Fibroblast of pulmonary artery (primary cell): Measurements from ENCODE around the gene NCOA5.
A peak's percentile ranks its signal among the peaks of the same experiment; 100 is the strongest.

Source experiments
- DNase-seq: peaks from one replicate; pipeline ENCODE4 v3.0.0-alpha.2; 2010; ENCODE audit warnings: low read depth
- H3K4me3 ChIP-seq: replicated peaks from 2 replicates; pipeline ENCODE4 v1.5.1; 2011; ENCODE audit warnings: low read depth, mild to moderate bottlenecking, control low read depth, low read length, moderate library complexity
- TF ChIP-seq, protein P1 (sequence below): IDR thresholded peaks from 2 replicates; pipeline ENCODE4 v1.5.1; 2011; ENCODE audit warnings: mild to moderate bottlenecking, control low read depth, low read length, inconsistent platforms; ENCODE audit errors: missing control alignments

NCOA5 gene

DNA sequence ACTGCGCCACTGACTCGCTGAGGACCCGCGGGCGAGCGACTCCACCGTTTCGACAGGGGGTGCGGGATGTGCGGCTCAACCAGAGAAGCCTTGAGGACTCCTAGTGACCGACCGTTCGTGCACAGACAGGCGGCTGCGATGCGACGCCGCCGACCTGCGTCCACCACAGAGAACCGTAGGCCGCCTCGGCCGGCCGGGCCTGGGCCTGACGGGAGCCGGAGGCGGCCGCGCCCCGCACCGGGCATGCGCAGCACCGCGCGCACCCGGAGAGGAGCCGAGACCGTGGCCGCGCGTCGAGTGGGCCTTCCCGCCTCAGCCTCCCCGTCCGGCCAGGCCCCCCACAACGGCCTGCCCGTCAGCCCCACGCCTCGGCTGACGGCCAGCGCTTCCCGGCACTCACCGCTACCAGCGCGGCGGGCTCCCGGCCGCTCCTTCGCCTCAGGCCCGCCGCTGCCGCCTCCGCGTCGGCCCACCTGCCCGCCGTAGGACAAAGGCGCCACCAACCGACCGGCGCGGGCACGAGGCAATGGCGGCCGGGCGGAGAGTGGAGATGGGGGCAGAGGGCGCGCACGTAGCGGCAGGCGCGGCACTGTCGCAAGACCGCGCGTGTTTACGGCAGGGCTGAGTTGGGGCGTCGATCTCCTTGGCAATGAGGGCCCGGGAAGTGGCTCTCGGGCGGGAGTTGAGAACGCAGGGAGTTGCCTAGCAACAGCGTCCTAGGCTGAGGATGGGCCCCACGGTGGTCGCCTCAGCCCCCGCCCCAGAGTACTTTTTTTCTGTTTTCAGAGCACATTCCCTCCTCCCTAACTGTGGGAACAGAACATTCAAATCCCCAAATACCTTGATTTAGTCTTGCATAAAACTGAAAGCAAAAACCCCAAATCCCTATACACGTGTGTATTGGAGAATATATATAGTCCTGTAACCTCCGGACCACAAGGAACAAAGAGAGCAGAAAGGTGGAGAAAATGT is at the start of gene NCOA5:
Gene NCOA5, minus strand, starts transcription at position 546 of the 972 bp plus-strand sequence. CDS start 10,538 bp downstream, outside the sequence.
- H3K4me3 ChIP-seq = peak within 1 kb of the TSS; percentile 87
- DNase-seq = peak; percentile 97
- TF ChIP-seq, protein P1, sequence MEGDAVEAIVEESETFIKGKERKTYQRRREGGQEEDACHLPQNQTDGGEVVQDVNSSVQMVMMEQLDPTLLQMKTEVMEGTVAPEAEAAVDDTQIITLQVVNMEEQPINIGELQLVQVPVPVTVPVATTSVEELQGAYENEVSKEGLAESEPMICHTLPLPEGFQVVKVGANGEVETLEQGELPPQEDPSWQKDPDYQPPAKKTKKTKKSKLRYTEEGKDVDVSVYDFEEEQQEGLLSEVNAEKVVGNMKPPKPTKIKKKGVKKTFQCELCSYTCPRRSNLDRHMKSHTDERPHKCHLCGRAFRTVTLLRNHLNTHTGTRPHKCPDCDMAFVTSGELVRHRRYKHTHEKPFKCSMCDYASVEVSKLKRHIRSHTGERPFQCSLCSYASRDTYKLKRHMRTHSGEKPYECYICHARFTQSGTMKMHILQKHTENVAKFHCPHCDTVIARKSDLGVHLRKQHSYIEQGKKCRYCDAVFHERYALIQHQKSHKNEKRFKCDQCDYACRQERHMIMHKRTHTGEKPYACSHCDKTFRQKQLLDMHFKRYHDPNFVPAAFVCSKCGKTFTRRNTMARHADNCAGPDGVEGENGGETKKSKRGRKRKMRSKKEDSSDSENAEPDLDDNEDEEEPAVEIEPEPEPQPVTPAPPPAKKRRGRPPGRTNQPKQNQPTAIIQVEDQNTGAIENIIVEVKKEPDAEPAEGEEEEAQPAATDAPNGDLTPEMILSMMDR = no peak

DNA sequence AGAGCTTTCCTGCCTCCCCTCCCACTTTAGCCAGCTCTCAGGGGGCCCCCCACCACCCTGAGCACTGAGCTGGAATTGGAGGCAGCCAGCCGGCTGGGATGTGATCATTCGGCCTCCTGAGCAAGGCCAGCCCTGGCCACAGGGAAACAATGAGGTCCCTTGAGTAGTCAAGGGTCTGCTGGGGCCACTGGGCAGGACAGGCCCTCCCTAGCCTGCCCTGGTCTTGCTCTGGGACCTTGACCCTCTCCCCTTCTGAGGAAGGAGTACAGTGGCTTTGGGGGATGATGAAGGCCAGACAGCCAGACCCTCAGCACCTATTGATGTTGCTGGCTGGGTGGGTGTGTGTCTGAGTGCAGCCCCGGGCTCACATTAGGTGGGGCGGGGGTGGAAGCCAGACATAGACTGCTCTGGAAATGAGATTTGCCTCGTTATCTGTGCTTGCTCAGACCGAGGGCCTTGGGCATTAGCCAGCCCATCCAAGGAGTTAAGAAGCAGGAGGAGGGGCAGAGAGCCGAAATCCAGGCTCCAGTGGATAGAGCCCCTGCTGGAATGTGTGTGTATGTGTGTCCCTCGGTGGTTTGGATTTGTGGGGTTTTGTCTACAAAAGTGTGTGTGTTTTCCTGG is 49.6 kb upstream of the NCOA5 start:
- TF ChIP-seq, protein P1 = no peak
- no peak for DNase-seq
- no peak overlapping the region for H3K4me3 ChIP-seq

DNA sequence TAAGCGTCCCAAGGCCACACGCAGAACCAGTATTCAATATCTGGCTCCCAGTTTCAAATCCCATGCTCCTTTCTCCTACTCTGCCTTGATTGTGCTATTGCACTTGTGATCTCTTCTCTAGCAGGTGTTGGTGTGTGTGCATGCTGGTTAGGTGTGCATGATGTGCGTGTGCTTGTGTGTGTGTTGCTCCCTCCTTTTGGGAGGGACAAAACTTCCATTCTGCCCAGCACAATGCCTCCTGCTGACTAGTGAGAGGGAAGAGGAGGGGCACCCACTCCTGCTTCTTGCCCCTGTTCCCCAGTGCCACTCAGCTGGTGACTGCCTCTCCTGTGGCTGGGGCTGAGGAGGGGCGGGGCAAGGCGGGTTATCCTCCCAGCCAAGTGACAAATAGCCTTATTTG is 48.1 kb upstream of the NCOA5 start:
- TF ChIP-seq, protein P1 = no peak
- DNase-seq = no peak
- no peak overlapping the region for H3K4me3 ChIP-seq

DNA sequence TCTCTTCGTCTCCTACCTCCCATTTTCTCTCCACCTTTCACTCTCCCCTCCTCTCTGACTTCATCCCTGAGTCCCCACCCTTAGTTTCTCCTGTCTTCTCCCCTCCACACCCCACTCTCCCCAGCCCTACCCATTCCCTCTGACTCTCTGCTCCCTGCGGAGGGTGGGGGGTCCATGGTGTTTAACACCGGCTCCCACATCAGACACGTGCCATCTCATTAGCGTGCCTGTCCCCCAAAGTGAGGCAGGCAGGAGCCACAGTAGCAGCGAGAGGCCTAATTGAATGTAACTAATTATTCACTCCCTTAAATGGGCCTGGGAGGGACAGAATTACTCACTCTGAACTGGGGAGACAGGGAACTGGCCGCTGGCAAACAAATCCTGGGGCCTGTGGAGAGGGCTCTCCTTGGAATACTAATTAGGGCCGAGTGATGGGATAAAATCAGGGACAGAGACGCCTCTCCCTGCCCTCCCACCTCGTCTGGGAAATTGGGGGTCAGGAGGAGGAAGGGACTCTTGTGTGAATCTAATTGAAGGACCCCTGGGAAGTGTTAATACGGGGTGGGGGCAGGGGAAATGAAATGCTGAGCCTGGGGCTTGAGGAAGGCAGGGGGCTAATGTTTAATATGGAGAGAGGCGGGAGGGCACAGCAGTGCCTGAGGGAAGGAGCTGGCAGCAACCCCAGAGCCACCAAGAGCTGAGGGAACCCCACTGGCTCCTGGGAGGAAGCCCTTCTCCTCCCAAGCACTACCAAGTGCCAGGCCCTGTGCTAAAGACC is 46.3 kb upstream of the NCOA5 start:
- H3K4me3 ChIP-seq = no peak overlapping the region
- no peak for DNase-seq
- TF ChIP-seq, protein P1 = no peak

DNA sequence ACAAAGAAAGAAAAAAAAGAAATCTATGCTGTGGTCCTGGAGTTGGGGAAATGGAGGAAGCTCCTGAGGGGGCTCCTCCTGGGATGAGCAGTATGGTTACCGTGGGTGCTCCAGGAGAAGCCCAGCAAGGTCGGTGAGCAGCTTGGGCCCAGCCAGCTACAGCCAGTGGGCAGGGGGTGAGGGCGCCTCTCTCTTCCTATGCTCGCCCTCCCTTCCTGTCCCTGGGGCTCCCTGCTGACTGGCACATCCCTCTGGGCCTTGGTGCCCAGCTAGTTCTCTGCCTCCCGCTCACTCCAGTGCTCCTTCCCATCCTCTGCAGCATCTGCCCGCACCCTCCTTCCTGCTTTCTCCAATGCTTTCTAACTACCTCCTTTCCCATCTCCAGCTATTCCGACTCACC is 45.0 kb upstream of the NCOA5 start:
- no peak overlapping the region for H3K4me3 ChIP-seq
- TF ChIP-seq, protein P1 = no peak
- DNase-seq = no peak

DNA sequence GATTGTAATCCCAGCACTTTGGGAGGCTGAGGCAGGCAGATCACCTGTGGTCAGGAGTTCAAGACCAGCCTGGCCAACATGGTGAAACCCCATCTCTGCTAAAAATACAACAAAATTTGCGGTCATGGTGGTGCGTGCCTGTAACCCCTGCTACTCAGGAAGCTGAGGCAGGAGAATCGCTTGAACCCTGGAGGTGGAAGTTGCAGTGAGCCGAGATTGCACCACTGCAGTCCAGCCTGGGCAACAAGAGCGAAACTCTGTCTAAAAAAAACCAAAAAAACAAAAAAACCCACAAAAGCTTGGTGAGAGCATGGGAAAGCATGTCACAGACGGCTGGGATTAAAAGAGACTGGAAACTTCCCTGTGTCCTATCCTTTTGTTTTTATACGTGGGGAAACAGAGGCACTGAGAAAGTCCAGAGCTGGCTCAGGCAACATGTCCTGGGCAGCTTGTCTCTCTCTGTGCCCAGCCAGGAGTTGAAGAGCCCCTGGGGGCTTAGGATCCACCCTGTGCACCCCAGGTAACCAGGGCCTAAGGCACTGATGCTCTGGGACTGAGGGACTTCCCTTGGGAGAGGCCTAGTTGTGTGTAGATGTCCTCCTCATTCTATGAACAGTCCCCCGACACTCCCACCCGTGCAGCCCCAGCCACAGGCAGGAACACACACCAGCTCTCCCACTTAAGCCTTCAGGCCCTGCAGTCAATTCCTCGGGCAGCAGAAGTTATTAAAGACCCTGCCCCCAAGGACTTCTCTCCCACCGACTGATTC is 44.3 kb upstream of the NCOA5 start:
- H3K4me3 ChIP-seq = no peak overlapping the region
- TF ChIP-seq, protein P1 = no peak
- no peak for DNase-seq
